HG02981 (cell line): ENCODE results near the gene ZCCHC12.

Experiments
- ATAC-seq: cut with Tn5 transposase; IDR thresholded peaks from one replicate; pipeline ENCODE4 v1.9.1; 2021; ENCODE audit warnings: mild to moderate bottlenecking, moderate library complexity; ENCODE audit not compliant: unreplicated experiment

ZCCHC12 gene

GRCh38 chrX:118867251-118867650, 43.6 kb downstream of the ZCCHC12 start:
- no peak for ATAC-seq

GRCh38 chrX:118872102-118872566, 48.5 kb downstream of the ZCCHC12 start:
- no peak for ATAC-seq
